ENCODE data around the gene RIN2.

- no peak for TF ChIP-seq CTCF (conservative IDR thresholded peaks at IDR 0.05)
- TF ChIP-seq ZFX (IDR thresholded peaks at IDR 0.05): no peak
These were observed 24.6 kb downstream of the RIN2 start for GRCh38 chr20:19782669-19783068.

All from C4-2B (cell line).